ENCODE data around the gene FOXD3.
"Not testable (repeated sequence)": the region's sequence is repeated elsewhere in the genome, so short reads cannot be mapped to it uniquely, and the experiment has no call there.

Gene FOXD3

GRCh38 chr1:63321066-63321784 is 1.1 kb upstream of the FOXD3 start:
- no peak for FAIRE-seq

GRCh38 chr1:63321785-63322113 is 618 bp upstream of the FOXD3 start:
- no peak for FAIRE-seq

GRCh38 chr1:63322944-63323864 is 837 bp downstream of the FOXD3 start:
- no peak for FAIRE-seq

- no peak for FAIRE-seq
Measured at GRCh38 chr1:63323865-63324778, 1.8 kb downstream of the FOXD3 start.

GRCh38 chr1:63324779-63325119 is 2.4 kb downstream of the FOXD3 start:
- FAIRE-seq: no peak

- FAIRE-seq: no peak
Measured at GRCh38 chr1:63325279-63325985, 3.1 kb downstream of the FOXD3 start.

- FAIRE-seq: no peak
Measured at GRCh38 chr1:63326106-63326472, 3.7 kb downstream of the FOXD3 start.

- no peak for FAIRE-seq
Measured at GRCh38 chr1:63326473-63327380, 4.4 kb downstream of the FOXD3 start.

- FAIRE-seq: no peak
Measured at GRCh38 chr1:63327417-63328054, 5.2 kb downstream of the FOXD3 start.

GRCh38 chr1:63328122-63328521 is 5.8 kb downstream of the FOXD3 start:
- no peak for FAIRE-seq

- no peak for FAIRE-seq
Measured at GRCh38 chr1:63328781-63329180, 6.4 kb downstream of the FOXD3 start.

GRCh38 chr1:63329621-63330330 is 7.4 kb downstream of the FOXD3 start:
- no peak for FAIRE-seq

- no peak for FAIRE-seq
Measured at GRCh38 chr1:63330331-63330916, 8.1 kb downstream of the FOXD3 start.

- FAIRE-seq: no peak
Measured at GRCh38 chr1:63342402-63342801, 20.0 kb downstream of the FOXD3 start.

- FAIRE-seq: no peak
Measured at GRCh38 chr1:63343922-63344321, 21.6 kb downstream of the FOXD3 start.

GRCh38 chr1:63350320-63350719 is 28.0 kb downstream of the FOXD3 start:
- FAIRE-seq: no peak

- FAIRE-seq: no peak
Measured at GRCh38 chr1:63352736-63353135, 30.4 kb downstream of the FOXD3 start.

- FAIRE-seq: not testable (repeated sequence)
Measured at GRCh38 chr1:63356234-63356633, 33.9 kb downstream of the FOXD3 start.

GRCh38 chr1:63359561-63359960 is 37.2 kb downstream of the FOXD3 start:
- FAIRE-seq: no peak

- no peak for FAIRE-seq
Measured at GRCh38 chr1:63362073-63362472, 39.7 kb downstream of the FOXD3 start.
